DMS53 treated with DMSO at 0.1 percent for 48 hours (cell line): ENCODE results near the gene FZD8.

Experiments
- DNase-seq: peaks from one replicate; lab custom pipeline; 2025; ENCODE audit not compliant: unreplicated experiment; lab: John Stamatoyannopoulos, UW

Gene FZD8

GRCh38 chr10:35606430-35606829, 35.7 kb downstream of the FZD8 start:
- DNase-seq, result no peak

- DNase-seq, result no peak
Measured at GRCh38 chr10:35605191-35605590, 36.9 kb downstream of the FZD8 start, which contains the start of gene GJD4. GJD4 (plus strand) TSS chr10:35605341; CDS start chr10:35605568, 227 bp downstream.

- DNase-seq, result no peak
Measured at GRCh38 chr10:35600193-35600592, 41.9 kb downstream of the FZD8 start.

GRCh38 chr10:35598379-35598778, 43.7 kb downstream of the FZD8 start:
- no peak for DNase-seq

- DNase-seq, result no peak
Measured at GRCh38 chr10:35595106-35595505, 47.0 kb downstream of the FZD8 start.

GRCh38 chr10:35594115-35595079, 47.7 kb downstream of the FZD8 start:
- DNase-seq, result no peak

GRCh38 chr10:35592441-35592840, 49.7 kb downstream of the FZD8 start:
- no peak for DNase-seq

GRCh38 chr10:35588836-35589235, 53.3 kb downstream of the FZD8 start:
- no peak for DNase-seq
